K562 (cell line): Measurements from ENCODE around the gene ZNF792. TPM values are rescaled to one million over a fixed set of nuclear protein-coding genes. Genes with fewer than 3 reads are reported as not detected.

ENCODE experiments used
- ATAC-seq: fragments of 200-7000 bp; cut with Tn5 transposase; 3 replicates; pipeline ENCODE4 v1.9.1; 2020; ENCODE audit warnings: moderate library complexity
- BruUV-seq: library from RNA; stranded (reverse); fragments of 400-500 nt; replicated peaks from 2 replicates; lab custom pipeline; 2021; lab: Mats Ljungman, UMichigan
- CTCF ChIA-PET: fragments of 300-600 bp; formaldehyde crosslinking; extraction: SDS; loops from one replicate; lab custom pipeline; 2021; ENCODE audit warnings: low intra/inter-chr PET ratio; lab: Yijun Ruan, JAX
- POLR2A ChIA-PET: fragments of 300-600, 350-650 bp; sonication (Branson Sonifier 250); formaldehyde crosslinking; extraction: SDS; loops from one replicate; lab custom pipeline; 2021; ENCODE audit warnings: antibody characterized with exemption, inconsistent platforms; lab: Yijun Ruan, JAX
- DNase-seq, 4 experiments: peaks; one replicate each; pipeline versions ENCODE4 v3.0.0 to v3.0.0-alpha.2; 2011 to 2018; ENCODE audit warnings: low spot score in 3 of 4, mixed read lengths in 3 of 4; ENCODE audit errors: extremely low read depth in 1 of 4
- FAIRE-seq: peaks from 2 replicates; lab custom pipeline; 2011; peaks lifted over from hg19 to GRCh38; lab: Jason Lieb, UNC
- H2AFZ ChIP-seq: 2 replicates; pipeline ENCODE4 v1.6.0; 2011; ENCODE audit warnings: low read depth, low read length, control low read depth, inconsistent platforms
- H3K27ac ChIP-seq: fragments of 200-600 bp; 3 replicates; pipeline ENCODE4 v1.8.0; 2011; ENCODE audit warnings: low read depth, mild to moderate bottlenecking, control low read depth, inconsistent platforms, low read length, moderate library complexity, mixed read lengths; ENCODE audit errors: extremely low read depth
- H3K27me3 ChIP-seq, 2 experiments: fragments of 300-600 bp in 1 of 2; 2 replicates in 1 of 2; 3 replicates in 1 of 2; pipeline versions ENCODE4 v1.6.0 to v1.8.0; 2011; ENCODE audit warnings: inconsistent platforms in 2 of 2, low read length in 2 of 2, mild to moderate bottlenecking in 1 of 2, mixed read lengths in 1 of 2, moderate library complexity in 1 of 2; ENCODE audit not compliant: control insufficient read depth in 2 of 2, insufficient read depth in 2 of 2
- H3K36me3 ChIP-seq: fragments of 300-600 bp; 3 replicates; pipeline ENCODE4 v1.8.0; 2011; ENCODE audit warnings: mild to moderate bottlenecking, low read length, inconsistent platforms; ENCODE audit not compliant: control insufficient read depth, insufficient read depth
- H3K4me1 ChIP-seq, 2 experiments: fragments of 200-600 bp in 1 of 2; replicated peaks in 1 of 2; 2 replicates in 1 of 2; 3 replicates in 1 of 2; pipeline versions ENCODE4 v1.5.1 to v1.8.0; 2011; ENCODE audit warnings: inconsistent platforms in 2 of 2, low read length in 2 of 2, mild to moderate bottlenecking in 1 of 2, mixed read lengths in 1 of 2, moderate library complexity in 1 of 2; ENCODE audit not compliant: control insufficient read depth in 2 of 2, insufficient read depth in 2 of 2
- H3K4me2 ChIP-seq: 2 replicates; pipeline ENCODE4 v1.6.1; 2011; ENCODE audit warnings: low read length, control low read depth, inconsistent platforms, mixed read lengths; ENCODE audit not compliant: insufficient read depth
- H3K4me3 ChIP-seq: fragments of 200-600 bp; sonication (generic), shearing (Covaris generic); 2 replicates; pipeline ENCODE4 v1.5.1; 2016; ENCODE audit warnings: control low read depth, inconsistent platforms
- H3K79me2 ChIP-seq: fragments of 200-600 bp; 3 replicates; pipeline ENCODE4 v1.8.0; 2011; ENCODE audit warnings: low read length, inconsistent platforms; ENCODE audit not compliant: control insufficient read depth, insufficient read depth
- H3K9ac ChIP-seq, 2 experiments: 2 replicates each; pipeline versions ENCODE4 v1.6.0 to v1.6.1; 2011; ENCODE audit warnings: low read depth in 2 of 2, low read length in 2 of 2, control low read depth in 1 of 2, inconsistent platforms in 1 of 2, mild to moderate bottlenecking in 1 of 2, mixed read lengths in 1 of 2; ENCODE audit not compliant: insufficient read depth in 1 of 2
- H3K9me1 ChIP-seq: one replicate; pipeline ENCODE4 v1.6.0; 2011; ENCODE audit warnings: inconsistent platforms, mild to moderate bottlenecking, low read length, moderate library complexity; ENCODE audit not compliant: control insufficient read depth, insufficient read depth
- H3K9me3 ChIP-seq: replicated peaks from 2 replicates; pipeline ENCODE4 v1.5.1; 2011; ENCODE audit warnings: low read depth, low read length, inconsistent platforms; ENCODE audit not compliant: control insufficient read depth, insufficient read depth
- H4K20me1 ChIP-seq: replicated peaks from 2 replicates; pipeline ENCODE4 v1.6.1; 2011; ENCODE audit warnings: low read length, inconsistent platforms, mixed read lengths; ENCODE audit not compliant: control insufficient read depth, insufficient read depth
- RBFOX2 ChIP-seq: fragments of 200-400 bp; formaldehyde crosslinking; IDR thresholded peaks from 2 replicates; pipeline ENCODE4 v1.6.1; 2017; ENCODE audit warnings: low read depth, mild to moderate bottlenecking, low read length, moderate library complexity
- ZC3H11A ChIP-seq: IDR thresholded peaks from 2 replicates; pipeline ENCODE4 v1.6.1; 2012; ENCODE audit warnings: low read depth, low read length, improper control_type of control experiment
- ZKSCAN1 ChIP-seq: fragments of 150-350 bp; IDR thresholded peaks from 2 replicates; pipeline ENCODE4 v1.6.1; 2016; ENCODE audit warnings: low read depth, low read length
- WGBS: fragments of 100-300 bp; shearing (Covaris generic); methylation state at CpG from one replicate; pipeline ENCODE4 v1.1.6; 2016; ENCODE audit warnings: low coverage, mixed read lengths; ENCODE audit not compliant: insufficient coverage; ENCODE audit errors: missing lambda C conversion rate; 5-methylcytosine and 5-hydroxymethylcytosine counted together
- in situ Hi-C: fragments of 300-500 bp; cut with MboI; formaldehyde crosslinking; loops from 4 replicates; pipeline ENCODE4 v1.15.0; 2018; ENCODE audit warnings: inconsistent platforms, mixed read lengths
- intact Hi-C: fragments of 100-400 bp; cut with micrococcal nuclease; formaldehyde crosslinking; loops from 2 replicates; pipeline ENCODE4 v1.14.2; 2022
- polyA plus RNA-seq, 8 experiments: library from polyadenylated mRNA; depleted of rRNA in 4 of 8; stranded (reverse) in 5 of 8; unstranded in 3 of 8; fragments of >200 nt; fragmentation: Nextera tagmentation in 2 of 8; fragmentation: Illumina TruSeq in 1 of 8; extraction: Ambion mirVana in 2 of 8; extraction: Trizol in 1 of 8; gene quantifications; 2 replicates each; pipeline versions ENCODE4 v1.2.1 to v1.2.3, GENCODE V29; 2011 to 2014; ENCODE audit warnings: inconsistent platforms in 1 of 8, missing spikeins in 1 of 8
- total RNA-seq, 7 experiments: library from RNA; depleted of rRNA in 6 of 7; stranded (reverse); fragments of >200 nt in 6 of 7; fragmentation: Illumina TruSeq in 2 of 7; extraction: Trizol in 2 of 7; gene quantifications; 2 replicates each; pipeline versions ENCODE4 v1.2.1 to v1.2.3, GENCODE V29; 2011 to 2021; ENCODE audit warnings: low replicate concordance in 1 of 7

ZNF792 gene
- total and polyA plus RNA-seq, 9 of the 15 experiments (the other 6 are each of a cell fraction or from before 2014, with no cell fraction given) = 3.3 to 16.5 (median 10.4) TPM

- no peak for ATAC-seq
- H2AFZ ChIP-seq = no peak overlapping the region
- peaks cover 78% of the 10 kb centered on the region for H3K36me3 ChIP-seq
- in situ Hi-C loops = loop anchor here (5.0 kb wide), 1 partner anchor 170 kb away; no protein-coding TSS in a partner anchor
- H3K27ac ChIP-seq = no peak overlapping the region
- no peak overlapping the region for H3K4me3 ChIP-seq
- intact Hi-C loops = loop anchor here (2.0 kb wide), 1 partner anchor 277 kb away; the partner anchor contains the start of gene ZNF181
- H3K9me1 ChIP-seq = peaks cover 4% of the 10 kb centered on the region
- no peak for TF ChIP-seq ZC3H11A
- peak; percentile 64 for TF ChIP-seq ZKSCAN1
- TF ChIP-seq RBFOX2 = 0 out of 2 replicates have a peak, but pooled peaks have one; percentile 27
- no peak for DNase-seq
- POLR2A ChIA-PET = interaction anchor here (0.8 to 1.2 kb wide), 4 partner anchors 13 to 121 kb away, joined by 3 to 5 read pairs (median 4); partner anchors contain the start of gene ZNF30
- CTCF ChIA-PET = interaction anchor here (0.6 to 2.7 kb wide), 4 partner anchors 38 to 372 kb away, joined by 3 to 28 read pairs (median 3); partner anchors contain the start of gene ZNF181
- H3K9me3 ChIP-seq = no peaks in the 10 kb centered on the region
- no peaks in the 10 kb centered on the region for H4K20me1 ChIP-seq
- FAIRE-seq = peak; percentile 29
- BruUV-seq = no TSS peak
- peaks cover 1% of the 10 kb centered on the region; the same call in 1 of the 3 replicates for H3K79me2 ChIP-seq
- H3K4me1 ChIP-seq = peaks cover 0 to 28% of the 10 kb centered on the region in 2 experiments; a peak in 2 of 5 replicates
- no peak overlapping the region for H3K4me2 ChIP-seq
- peak overlapping the region in 1 of 2 experiments; percentile 40; a peak in 2 of 4 replicates for H3K9ac ChIP-seq
- H3K27me3 ChIP-seq = no peaks in the 10 kb centered on the region
- 94% methylated on average over 16 of the region's 18 CpGs for WGBS
These were observed 48.0 kb upstream of the ZNF792 start for GRCh38 chr19:35011737-35012682.
